ENCODE data around the gene P2RY8. TPM values are rescaled to one million over a fixed set of nuclear protein-coding genes. Genes with fewer than 3 reads are reported as not detected.

The P2RY8 gene
- total and polyA plus RNA-seq, 10 of the 15 experiments (the other 5 are each of a cell fraction or from before 2014, with no cell fraction given), result 2.0 to 64.4 (median 36.5) TPM

DNA sequence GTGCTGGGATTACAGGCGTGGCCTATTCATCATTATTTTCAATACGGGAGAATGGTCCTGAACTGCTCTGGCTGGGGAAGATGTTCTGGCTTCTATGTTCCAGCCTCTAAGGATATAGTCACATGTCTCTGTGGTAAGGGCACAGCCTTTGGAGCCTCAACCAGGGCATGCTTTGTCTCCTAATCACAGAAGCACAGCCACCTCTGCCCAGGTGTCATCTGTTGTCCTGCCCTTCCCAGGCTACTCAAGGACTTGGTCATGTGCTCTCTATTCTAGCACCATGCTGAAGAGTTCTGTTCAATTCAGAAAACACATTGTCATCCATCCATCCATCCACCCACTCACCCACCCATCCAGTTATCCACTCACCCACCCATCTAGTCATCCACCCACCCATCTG, 113.8 kb downstream of the P2RY8 start:
- no peak overlapping the region for H2AFZ ChIP-seq (ENCODE audit: control insufficient read depth, low read depth, low read length)
- no peaks in the 10 kb centered on the region for H3K79me2 ChIP-seq (ENCODE audit: control insufficient read depth, insufficient read depth, low read length)
- no peaks in the 10 kb centered on the region for H3K27me3 ChIP-seq (replicated peaks in 1 of 2; ENCODE audit: control insufficient read depth in 2 of 2, insufficient read depth in 2 of 2, low read length in 1 of 2)
- H3K4me3 ChIP-seq, result no peak overlapping the region
- 50% methylated on average over 2 of the region's 2 CpGs for WGBS (ENCODE audit: insufficient coverage, insufficient replicate concordance, low lambda C conversion rate, missing lambda C conversion rate)
- CTCF ChIA-PET, result no interaction called here
- peaks cover 26% of the 10 kb centered on the region for H3K9me3 ChIP-seq (replicated peaks; ENCODE audit: control insufficient read depth, insufficient read depth, low read length)
- no peaks in the 10 kb centered on the region for H4K20me1 ChIP-seq (ENCODE audit: control insufficient read depth, insufficient read depth)
- SMC1A ChIA-PET (ENCODE audit: uncharacterized antibody, unreplicated experiment), result no interaction called here
- in situ Hi-C loops (cut with MboI), result no loop called here
- intact Hi-C loops (cut with micrococcal nuclease; ENCODE audit: unreplicated experiment), result no loop called here
- RAD21 ChIA-PET (ENCODE audit: unreplicated experiment), result no interaction called here
- BruUV-seq (replicated peaks), result no TSS peak
- H3K9ac ChIP-seq (ENCODE audit: control insufficient read depth, insufficient read depth, low read length), result no peak overlapping the region
- ATAC-seq, result no peak
- H3K27ac ChIP-seq (ENCODE audit: control insufficient read depth, insufficient read depth), result no peak overlapping the region
- H3K4me2 ChIP-seq (ENCODE audit: control insufficient read depth, insufficient read depth), result no peak overlapping the region
- H3K36me3 ChIP-seq (ENCODE audit: control insufficient read depth in 2 of 2, insufficient read depth in 2 of 2, low read length in 1 of 2), result peaks cover 24 to 36% of the 10 kb centered on the region in 2 experiments
- no peak for DNase-seq (ENCODE audit: low read depth, low spot score)
- POLR2A ChIA-PET, result no interaction called here
- H3K4me1 ChIP-seq (ENCODE audit: control insufficient read depth, insufficient read depth, low read length), result no peaks in the 10 kb centered on the region
- no peak for FAIRE-seq
- no peak for TF ChIP-seq RAD21 (IDR thresholded peaks at IDR 0.05; ENCODE audit: insufficient read depth, low read depth, low read length)
- TF ChIP-seq RAD51 (IDR thresholded peaks at IDR 0.05), result no peak
- TF ChIP-seq LARP7 (IDR thresholded peaks at IDR 0.05), result no peak
- TF ChIP-seq ZNF24 (IDR thresholded peaks at IDR 0.05), result no peak
- TF ChIP-seq, protein P1, sequence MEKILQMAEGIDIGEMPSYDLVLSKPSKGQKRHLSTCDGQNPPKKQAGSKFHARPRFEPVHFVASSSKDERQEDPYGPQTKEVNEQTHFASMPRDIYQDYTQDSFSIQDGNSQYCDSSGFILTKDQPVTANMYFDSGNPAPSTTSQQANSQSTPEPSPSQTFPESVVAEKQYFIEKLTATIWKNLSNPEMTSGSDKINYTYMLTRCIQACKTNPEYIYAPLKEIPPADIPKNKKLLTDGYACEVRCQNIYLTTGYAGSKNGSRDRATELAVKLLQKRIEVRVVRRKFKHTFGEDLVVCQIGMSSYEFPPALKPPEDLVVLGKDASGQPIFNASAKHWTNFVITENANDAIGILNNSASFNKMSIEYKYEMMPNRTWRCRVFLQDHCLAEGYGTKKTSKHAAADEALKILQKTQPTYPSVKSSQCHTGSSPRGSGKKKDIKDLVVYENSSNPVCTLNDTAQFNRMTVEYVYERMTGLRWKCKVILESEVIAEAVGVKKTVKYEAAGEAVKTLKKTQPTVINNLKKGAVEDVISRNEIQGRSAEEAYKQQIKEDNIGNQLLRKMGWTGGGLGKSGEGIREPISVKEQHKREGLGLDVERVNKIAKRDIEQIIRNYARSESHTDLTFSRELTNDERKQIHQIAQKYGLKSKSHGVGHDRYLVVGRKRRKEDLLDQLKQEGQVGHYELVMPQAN (conservative IDR thresholded peaks at IDR 0.05), result no peak
- TF ChIP-seq SREBF1 (IDR thresholded peaks at IDR 0.05; ENCODE audit: low read length), result no peak
- TF ChIP-seq HDAC2 (IDR thresholded peaks at IDR 0.05), result no peak
- TF ChIP-seq SP1 (IDR thresholded peaks at IDR 0.05; ENCODE audit: low read depth, low read length), result no peak
- TF ChIP-seq, protein P2, sequence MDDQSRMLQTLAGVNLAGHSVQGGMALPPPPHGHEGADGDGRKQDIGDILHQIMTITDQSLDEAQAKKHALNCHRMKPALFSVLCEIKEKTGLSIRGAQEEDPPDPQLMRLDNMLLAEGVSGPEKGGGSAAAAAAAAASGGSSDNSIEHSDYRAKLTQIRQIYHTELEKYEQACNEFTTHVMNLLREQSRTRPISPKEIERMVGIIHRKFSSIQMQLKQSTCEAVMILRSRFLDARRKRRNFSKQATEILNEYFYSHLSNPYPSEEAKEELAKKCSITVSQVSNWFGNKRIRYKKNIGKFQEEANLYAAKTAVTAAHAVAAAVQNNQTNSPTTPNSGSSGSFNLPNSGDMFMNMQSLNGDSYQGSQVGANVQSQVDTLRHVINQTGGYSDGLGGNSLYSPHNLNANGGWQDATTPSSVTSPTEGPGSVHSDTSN (IDR thresholded peaks at IDR 0.05; ENCODE audit: insufficient replicate concordance, low read depth, low read length), result no peak
- no peak for TF ChIP-seq ZNF274 (IDR thresholded peaks at IDR 0.05; ENCODE audit: insufficient read depth, insufficient read length)
- TF ChIP-seq, protein P3, sequence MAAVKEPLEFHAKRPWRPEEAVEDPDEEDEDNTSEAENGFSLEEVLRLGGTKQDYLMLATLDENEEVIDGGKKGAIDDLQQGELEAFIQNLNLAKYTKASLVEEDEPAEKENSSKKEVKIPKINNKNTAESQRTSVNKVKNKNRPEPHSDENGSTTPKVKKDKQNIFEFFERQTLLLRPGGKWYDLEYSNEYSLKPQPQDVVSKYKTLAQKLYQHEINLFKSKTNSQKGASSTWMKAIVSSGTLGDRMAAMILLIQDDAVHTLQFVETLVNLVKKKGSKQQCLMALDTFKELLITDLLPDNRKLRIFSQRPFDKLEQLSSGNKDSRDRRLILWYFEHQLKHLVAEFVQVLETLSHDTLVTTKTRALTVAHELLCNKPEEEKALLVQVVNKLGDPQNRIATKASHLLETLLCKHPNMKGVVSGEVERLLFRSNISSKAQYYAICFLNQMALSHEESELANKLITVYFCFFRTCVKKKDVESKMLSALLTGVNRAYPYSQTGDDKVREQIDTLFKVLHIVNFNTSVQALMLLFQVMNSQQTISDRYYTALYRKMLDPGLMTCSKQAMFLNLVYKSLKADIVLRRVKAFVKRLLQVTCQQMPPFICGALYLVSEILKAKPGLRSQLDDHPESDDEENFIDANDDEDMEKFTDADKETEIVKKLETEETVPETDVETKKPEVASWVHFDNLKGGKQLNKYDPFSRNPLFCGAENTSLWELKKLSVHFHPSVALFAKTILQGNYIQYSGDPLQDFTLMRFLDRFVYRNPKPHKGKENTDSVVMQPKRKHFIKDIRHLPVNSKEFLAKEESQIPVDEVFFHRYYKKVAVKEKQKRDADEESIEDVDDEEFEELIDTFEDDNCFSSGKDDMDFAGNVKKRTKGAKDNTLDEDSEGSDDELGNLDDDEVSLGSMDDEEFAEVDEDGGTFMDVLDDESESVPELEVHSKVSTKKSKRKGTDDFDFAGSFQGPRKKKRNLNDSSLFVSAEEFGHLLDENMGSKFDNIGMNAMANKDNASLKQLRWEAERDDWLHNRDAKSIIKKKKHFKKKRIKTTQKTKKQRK (IDR thresholded peaks at IDR 0.05; ENCODE audit: low read depth, low read length), result no peak
- TF ChIP-seq, protein P4, sequence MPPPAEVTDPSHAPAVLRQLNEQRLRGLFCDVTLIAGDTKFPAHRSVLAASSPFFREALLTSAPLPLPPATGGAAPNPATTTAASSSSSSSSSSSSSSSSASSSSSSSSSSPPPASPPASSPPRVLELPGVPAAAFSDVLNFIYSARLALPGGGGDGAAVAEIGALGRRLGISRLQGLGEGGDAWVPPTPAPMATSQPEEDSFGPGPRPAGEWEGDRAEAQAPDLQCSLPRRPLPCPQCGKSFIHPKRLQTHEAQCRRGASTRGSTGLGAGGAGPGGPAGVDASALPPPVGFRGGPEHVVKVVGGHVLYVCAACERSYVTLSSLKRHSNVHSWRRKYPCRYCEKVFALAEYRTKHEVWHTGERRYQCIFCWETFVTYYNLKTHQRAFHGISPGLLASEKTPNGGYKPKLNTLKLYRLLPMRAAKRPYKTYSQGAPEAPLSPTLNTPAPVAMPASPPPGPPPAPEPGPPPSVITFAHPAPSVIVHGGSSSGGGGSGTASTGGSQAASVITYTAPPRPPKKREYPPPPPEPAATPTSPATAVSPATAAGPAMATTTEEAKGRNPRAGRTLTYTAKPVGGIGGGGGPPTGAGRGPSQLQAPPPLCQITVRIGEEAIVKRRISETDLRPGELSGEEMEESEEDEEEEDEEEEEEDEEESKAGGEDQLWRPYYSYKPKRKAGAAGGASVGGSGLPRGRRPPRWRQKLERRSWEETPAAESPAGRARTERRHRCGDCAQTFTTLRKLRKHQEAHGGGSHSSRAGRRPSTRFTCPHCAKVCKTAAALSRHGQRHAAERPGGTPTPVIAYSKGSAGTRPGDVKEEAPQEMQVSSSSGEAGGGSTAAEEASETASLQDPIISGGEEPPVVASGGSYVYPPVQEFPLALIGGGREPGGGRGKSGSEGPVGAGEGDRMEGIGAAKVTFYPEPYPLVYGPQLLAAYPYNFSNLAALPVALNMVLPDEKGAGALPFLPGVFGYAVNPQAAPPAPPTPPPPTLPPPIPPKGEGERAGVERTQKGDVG (CRISPR knock-in tag; IDR thresholded peaks at IDR 0.05), result no peak
- no peak for TF ChIP-seq ZNF384 (IDR thresholded peaks at IDR 0.05; ENCODE audit: borderline replicate concordance, low read depth, low read length)
- TF ChIP-seq, protein P5, sequence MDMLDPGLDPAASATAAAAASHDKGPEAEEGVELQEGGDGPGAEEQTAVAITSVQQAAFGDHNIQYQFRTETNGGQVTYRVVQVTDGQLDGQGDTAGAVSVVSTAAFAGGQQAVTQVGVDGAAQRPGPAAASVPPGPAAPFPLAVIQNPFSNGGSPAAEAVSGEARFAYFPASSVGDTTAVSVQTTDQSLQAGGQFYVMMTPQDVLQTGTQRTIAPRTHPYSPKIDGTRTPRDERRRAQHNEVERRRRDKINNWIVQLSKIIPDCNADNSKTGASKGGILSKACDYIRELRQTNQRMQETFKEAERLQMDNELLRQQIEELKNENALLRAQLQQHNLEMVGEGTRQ (IDR thresholded peaks at IDR 0.05; ENCODE audit: borderline replicate concordance, low read depth, low read length), result no peak
- no peak for TF ChIP-seq CEBPB (IDR thresholded peaks at IDR 0.05; ENCODE audit: borderline replicate concordance in 1 of 2, low read depth in 2 of 2, low read length in 2 of 2)
